Endothelial cell of umbilical vein (primary cell): ENCODE results near the gene MCF2L. TPM values are rescaled to one million over a fixed set of nuclear protein-coding genes. Genes with fewer than 3 reads are reported as not detected.

Experiments
- BruUV-seq: library from RNA; stranded (reverse); fragments of 400-500 nt; replicated peaks from 2 replicates; lab custom pipeline; 2021; lab: Mats Ljungman, UMichigan
- CTCF ChIA-PET: fragments of 300-600, 350-600 bp; sonication (Branson Sonifier 250); formaldehyde crosslinking; loops from one replicate; lab custom pipeline; 2021; ENCODE audit warnings: antibody characterized with exemption, inconsistent platforms; lab: Charles Lee
- POLR2A ChIA-PET: fragments of 300-600, 350-600 bp; sonication (Branson Sonifier 250); formaldehyde crosslinking; loops from one replicate; lab custom pipeline; 2021; ENCODE audit warnings: antibody characterized with exemption, inconsistent platforms; lab: Charles Lee
- DNase-seq: peaks from one replicate; pipeline ENCODE4 v3.0.0-alpha.2; 2011; ENCODE audit warnings: low read depth, low spot score
- FAIRE-seq: peaks from 2 replicates; lab custom pipeline; 2011; peaks lifted over from hg19 to GRCh38; lab: Jason Lieb, UNC
- H2AFZ ChIP-seq: 2 replicates; pipeline ENCODE4 v1.6.0; 2012; ENCODE audit warnings: low read depth, low read length, control low read depth, inconsistent platforms
- H3K27ac ChIP-seq: 2 replicates; pipeline ENCODE4 v1.5.1; 2011; ENCODE audit warnings: low read depth, mild to moderate bottlenecking, control low read depth, low read length, moderate library complexity; ENCODE audit not compliant: insufficient read depth
- H3K27me3 ChIP-seq, 2 experiments: 2 replicates each; pipeline versions ENCODE4 v1.6.0 to v1.6.1; 2011; ENCODE audit warnings: low read length in 2 of 2, mixed read lengths in 1 of 2; ENCODE audit not compliant: control insufficient read depth in 2 of 2, insufficient read depth in 2 of 2
- H3K36me3 ChIP-seq, 2 experiments: 2 replicates in 1 of 2; 3 replicates in 1 of 2; pipeline ENCODE4 v1.5.1; 2011; ENCODE audit warnings: low read length in 2 of 2, mild to moderate bottlenecking in 1 of 2, moderate library complexity in 1 of 2; ENCODE audit not compliant: control insufficient read depth in 2 of 2, insufficient read depth in 2 of 2; ENCODE audit errors: extremely low read depth in 1 of 2
- H3K4me1 ChIP-seq: 3 replicates; pipeline ENCODE4 v1.5.1; 2011; ENCODE audit warnings: mild to moderate bottlenecking, low read length; ENCODE audit not compliant: control insufficient read depth, insufficient read depth; ENCODE audit errors: extremely low read depth
- H3K4me2 ChIP-seq: 2 replicates; pipeline ENCODE4 v1.6.1; 2011; ENCODE audit warnings: low read length, control low read depth, mixed read lengths; ENCODE audit not compliant: insufficient read depth
- H3K4me3 ChIP-seq, 3 experiments: fragments of 200-600 bp in 1 of 3; sonication (generic), shearing (Covaris generic) in 1 of 3; replicated peaks in 1 of 3; 2 replicates each; pipeline ENCODE4 v1.5.1; 2011 to 2016; ENCODE audit warnings: control low read depth in 3 of 3, low read length in 3 of 3, mild to moderate bottlenecking in 2 of 3, inconsistent platforms in 1 of 3, low read depth in 1 of 3, moderate library complexity in 1 of 3; ENCODE audit not compliant: insufficient read depth in 1 of 3
- H3K79me2 ChIP-seq: 2 replicates; pipeline ENCODE4 v1.6.0; 2012; ENCODE audit warnings: low read length, inconsistent platforms; ENCODE audit not compliant: control insufficient read depth, insufficient read depth
- H3K9ac ChIP-seq: replicated peaks from 2 replicates; pipeline ENCODE3; 2011; ENCODE audit warnings: low read length, control low read depth; ENCODE audit not compliant: insufficient read depth; ENCODE audit errors: extremely low read depth
- H3K9me1 ChIP-seq: replicated peaks from 3 replicates; pipeline ENCODE4 v1.6.0; 2011; ENCODE audit warnings: mild to moderate bottlenecking, low read length; ENCODE audit not compliant: control insufficient read depth, insufficient read depth; ENCODE audit errors: extremely low read depth
- H3K9me3 ChIP-seq: replicated peaks from 2 replicates; pipeline ENCODE4 v1.5.1; 2012; ENCODE audit warnings: low read length, inconsistent platforms; ENCODE audit not compliant: control insufficient read depth, insufficient read depth
- H4K20me1 ChIP-seq: replicated peaks from 2 replicates; pipeline ENCODE3; 2011; ENCODE audit warnings: mild to moderate bottlenecking, low read length; ENCODE audit not compliant: control insufficient read depth, insufficient read depth; ENCODE audit errors: extremely low read depth
- EZH2 ChIP-seq: IDR thresholded peaks from 2 replicates; pipeline ENCODE4 v1.6.1; 2012; ENCODE audit warnings: borderline replicate concordance, low read depth, mild to moderate bottlenecking, moderate library complexity, low read length, inconsistent platforms; ENCODE audit not compliant: severe bottlenecking
- FOS ChIP-seq: IDR thresholded peaks from 2 replicates; pipeline ENCODE4 v1.6.1; 2011; ENCODE audit warnings: mild to moderate bottlenecking, low read length, moderate library complexity, borderline replicate concordance; ENCODE audit not compliant: insufficient read depth
- GATA2 ChIP-seq: IDR thresholded peaks from 2 replicates; pipeline ENCODE4 v1.7.0; 2011; ENCODE audit warnings: low read depth, mild to moderate bottlenecking, moderate library complexity, mixed read lengths, low read length; ENCODE audit not compliant: insufficient read length, insufficient read depth
- JUN ChIP-seq: IDR thresholded peaks from 2 replicates; pipeline ENCODE4 v1.6.1; 2011; ENCODE audit warnings: borderline replicate concordance, low read depth; ENCODE audit not compliant: insufficient read length, insufficient read depth
- MYC ChIP-seq: IDR thresholded peaks from one replicate; pipeline ENCODE4 v1.6.1; 2011; ENCODE audit warnings: mild to moderate bottlenecking, low read depth, low read length
- POLR2A ChIP-seq: IDR thresholded peaks from 2 replicates; pipeline ENCODE4 v1.6.1; 2012; ENCODE audit warnings: low read depth, mild to moderate bottlenecking, control low read depth, low read length
- POLR2AphosphoS5 ChIP-seq: IDR thresholded peaks from 2 replicates; pipeline ENCODE4 v1.6.1; 2012; ENCODE audit warnings: low read depth, mild to moderate bottlenecking, control low read depth, low read length, moderate library complexity; ENCODE audit not compliant: insufficient read depth
- dilution Hi-C: fragments of 300-500 bp; cut with MboI; formaldehyde crosslinking; loops from one replicate; pipeline ENCODE4 v1.15.0; 2019; ENCODE audit warnings: low sequenced_read_pairs; ENCODE audit not compliant: extremely low pct_ligation_motif_present
- intact Hi-C: fragments of 100-400 bp; cut with micrococcal nuclease; formaldehyde crosslinking; loops from one replicate; pipeline ENCODE4 v1.10.0; 2022
- polyA plus RNA-seq, 4 experiments: library from polyadenylated mRNA; depleted of rRNA in 3 of 4; stranded (reverse) in 3 of 4; unstranded in 1 of 4; fragments of >200 nt; gene quantifications; 2 replicates each; pipeline versions ENCODE4 v1.2.1 to v1.2.3, GENCODE V29; 2011 to 2012; ENCODE audit warnings: missing spikeins in 1 of 4
- total RNA-seq: library from RNA; stranded (reverse); gene quantifications from 2 replicates; pipeline ENCODE4 v1.2.3, GENCODE V29; 2021
- TF ChIP-seq, protein P1 (sequence below), 2 donors: IDR thresholded peaks; 1 replicate in 1 of 2; 2 replicates in 1 of 2; pipeline ENCODE4 v1.5.1; 2011; ENCODE audit warnings: low read length in 2 of 2, mild to moderate bottlenecking in 2 of 2, moderate library complexity in 2 of 2, control low read depth in 1 of 2, inconsistent platforms in 1 of 2, low read depth in 1 of 2; ENCODE audit not compliant: insufficient read depth in 1 of 2; ENCODE audit errors: extremely low read depth in 1 of 2
- TF ChIP-seq, protein P2 (sequence below): IDR thresholded peaks from 2 replicates; pipeline ENCODE4 v1.6.1; 2011; ENCODE audit not compliant: insufficient read depth, insufficient read length

MCF2L gene
- total and polyA plus RNA-seq, 2 donors (not counting 3 experiments of a cell fraction or from before 2014, with no cell fraction given), result 0.33 to 0.58 TPM

DNA sequence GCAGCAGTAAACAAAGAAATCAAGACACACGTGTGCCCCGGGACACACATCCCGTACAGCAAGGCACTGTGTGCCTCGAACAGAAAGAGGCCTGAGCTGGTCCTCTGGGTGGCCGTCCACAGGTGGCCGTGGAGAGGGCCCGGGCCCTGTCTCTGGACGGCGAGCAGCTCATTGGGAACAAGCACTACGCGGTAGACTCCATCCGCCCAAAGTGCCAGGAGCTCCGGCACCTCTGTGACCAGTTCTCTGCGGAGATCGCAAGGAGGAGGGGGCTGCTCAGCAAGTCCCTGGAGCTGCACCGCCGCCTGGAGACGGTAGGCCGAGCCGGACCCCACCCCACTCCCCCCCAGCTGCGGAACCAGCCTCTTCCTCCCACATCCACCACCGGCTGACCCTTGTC, 105.9 kb downstream of the MCF2L start:
- H3K27ac ChIP-seq, result no peak overlapping the region
- CTCF ChIA-PET, result no interaction called here
- H3K4me1 ChIP-seq, result no peaks in the 10 kb centered on the region
- H3K4me2 ChIP-seq, result no peak overlapping the region
- H3K36me3 ChIP-seq, result no peaks in the 10 kb centered on the region
- H2AFZ ChIP-seq, result no peak overlapping the region
- no peaks in the 10 kb centered on the region for H3K9me3 ChIP-seq
- POLR2A ChIA-PET, result interaction anchor here (0.6 kb wide), 1 partner anchor 42 kb away, joined by 3 read pairs; no protein-coding TSS in a partner anchor
- intact Hi-C loops, result no loop called here
- FAIRE-seq, result no peak
- H3K4me3 ChIP-seq, result no peak overlapping the region
- H3K27me3 ChIP-seq, result no peaks in the 10 kb centered on the region
- dilution Hi-C loops, result no loop called here
- TF ChIP-seq, protein P1, sequence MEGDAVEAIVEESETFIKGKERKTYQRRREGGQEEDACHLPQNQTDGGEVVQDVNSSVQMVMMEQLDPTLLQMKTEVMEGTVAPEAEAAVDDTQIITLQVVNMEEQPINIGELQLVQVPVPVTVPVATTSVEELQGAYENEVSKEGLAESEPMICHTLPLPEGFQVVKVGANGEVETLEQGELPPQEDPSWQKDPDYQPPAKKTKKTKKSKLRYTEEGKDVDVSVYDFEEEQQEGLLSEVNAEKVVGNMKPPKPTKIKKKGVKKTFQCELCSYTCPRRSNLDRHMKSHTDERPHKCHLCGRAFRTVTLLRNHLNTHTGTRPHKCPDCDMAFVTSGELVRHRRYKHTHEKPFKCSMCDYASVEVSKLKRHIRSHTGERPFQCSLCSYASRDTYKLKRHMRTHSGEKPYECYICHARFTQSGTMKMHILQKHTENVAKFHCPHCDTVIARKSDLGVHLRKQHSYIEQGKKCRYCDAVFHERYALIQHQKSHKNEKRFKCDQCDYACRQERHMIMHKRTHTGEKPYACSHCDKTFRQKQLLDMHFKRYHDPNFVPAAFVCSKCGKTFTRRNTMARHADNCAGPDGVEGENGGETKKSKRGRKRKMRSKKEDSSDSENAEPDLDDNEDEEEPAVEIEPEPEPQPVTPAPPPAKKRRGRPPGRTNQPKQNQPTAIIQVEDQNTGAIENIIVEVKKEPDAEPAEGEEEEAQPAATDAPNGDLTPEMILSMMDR (IDR thresholded peaks at IDR 0.05; ENCODE audit: extremely low read depth in 1 of 2, insufficient read depth in 1 of 2, low read depth in 1 of 2, low read length in 2 of 2), result no peak
- TF ChIP-seq POLR2A (no peak), JUN (no peak), MYC (no peak), GATA2 (no peak), FOS (no peak), EZH2 (no peak), POLR2AphosphoS5 (no peak)
- TF ChIP-seq, protein P2, sequence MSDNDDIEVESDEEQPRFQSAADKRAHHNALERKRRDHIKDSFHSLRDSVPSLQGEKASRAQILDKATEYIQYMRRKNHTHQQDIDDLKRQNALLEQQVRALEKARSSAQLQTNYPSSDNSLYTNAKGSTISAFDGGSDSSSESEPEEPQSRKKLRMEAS, result no peak
- H3K9me1 ChIP-seq, result no peaks in the 10 kb centered on the region
- no peak for DNase-seq
- H4K20me1 ChIP-seq, result no peaks in the 10 kb centered on the region
- H3K9ac ChIP-seq, result no peak overlapping the region
- no peaks in the 10 kb centered on the region for H3K79me2 ChIP-seq
- no TSS peak for BruUV-seq
